Neuron (in vitro differentiated cells): Measurements from ENCODE around the gene CCDC82.

Experiments
- H2AFZ ChIP-seq: one replicate; pipeline ENCODE4 v1.6.1; 2013; ENCODE audit warnings: low read depth, mild to moderate bottlenecking, inconsistent platforms, low read length, moderate library complexity
- H3K27me3 ChIP-seq: one replicate; pipeline ENCODE4 v1.6.1; 2013; ENCODE audit warnings: low read length; ENCODE audit not compliant: insufficient read depth
- H3K36me3 ChIP-seq: one replicate; pipeline ENCODE4 v1.6.1; 2013; ENCODE audit warnings: low read length; ENCODE audit not compliant: insufficient read depth
- H3K4me1 ChIP-seq: one replicate; pipeline ENCODE4 v1.6.1; 2013; ENCODE audit warnings: low read length; ENCODE audit not compliant: insufficient read depth
- H3K4me3 ChIP-seq: 2 replicates; pipeline ENCODE4 v1.5.1; 2013; ENCODE audit warnings: mild to moderate bottlenecking, low read length, moderate library complexity
- H3K9me3 ChIP-seq: one replicate; pipeline ENCODE4 v1.6.1; 2013; ENCODE audit warnings: low read length

CCDC82 gene

DNA sequence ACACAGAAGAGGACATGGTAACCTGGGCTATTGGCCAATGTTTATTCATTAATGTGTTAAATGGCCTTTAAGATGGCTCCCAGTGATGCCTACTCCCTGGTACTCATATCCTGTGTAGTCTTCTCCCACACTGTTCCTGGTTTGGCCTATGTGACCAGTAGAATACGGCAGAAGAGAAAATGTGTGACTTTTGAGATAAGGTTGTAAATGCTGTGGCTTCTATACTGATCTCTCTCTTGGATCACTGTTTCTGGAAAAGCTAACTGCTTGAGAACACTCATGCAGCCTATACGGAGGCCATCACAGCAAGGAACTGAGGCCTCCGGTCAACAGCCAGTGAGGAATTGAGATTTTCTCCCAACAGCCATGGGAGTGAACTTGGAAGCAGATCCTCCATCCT lies 70.9 kb downstream of the CCDC82 start:
- Histone ChIP-seq H2AFZ (no peak overlapping the region), H3K36me3 (peaks cover 6% of the 10 kb centered on the region), H3K27me3 (no peaks in the 10 kb centered on the region), H3K9me3 (peaks cover 2% of the 10 kb centered on the region), H3K4me1 (peaks cover 7% of the 10 kb centered on the region), H3K4me3 (no peak overlapping the region)

- peaks cover 6% of the 10 kb centered on the region for H3K36me3 ChIP-seq
- H3K4me1 ChIP-seq, result peaks cover 7% of the 10 kb centered on the region
- no peak overlapping the region for H2AFZ ChIP-seq
- H3K4me3 ChIP-seq, result no peak overlapping the region
- H3K9me3 ChIP-seq, result no peaks in the 10 kb centered on the region
- no peaks in the 10 kb centered on the region for H3K27me3 ChIP-seq
Measured at GRCh38 chr11:96318399-96318798, 71.3 kb downstream of the CCDC82 start.

DNA sequence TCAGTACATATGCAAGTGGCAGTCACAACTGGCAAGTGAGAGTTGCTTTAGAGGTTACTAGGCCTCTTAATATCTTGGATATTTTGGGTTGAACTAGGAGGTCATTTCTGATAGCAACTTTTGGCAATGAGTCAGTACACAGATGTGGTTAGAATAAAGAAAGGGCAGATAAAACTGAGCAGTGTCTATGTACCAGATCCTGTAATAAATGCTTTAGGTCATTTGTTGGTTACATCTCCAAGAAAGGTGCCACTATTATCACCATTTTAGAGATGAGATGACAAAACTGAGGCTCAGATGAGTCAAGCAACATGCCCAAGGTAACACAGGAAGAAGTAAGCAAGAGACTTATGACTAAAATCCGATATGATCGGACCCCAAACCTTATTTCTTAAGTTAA lies 71.7 kb downstream of the CCDC82 start:
- H3K36me3 ChIP-seq, result peaks cover 6% of the 10 kb centered on the region
- peaks cover 7% of the 10 kb centered on the region for H3K4me1 ChIP-seq
- no peaks in the 10 kb centered on the region for H3K27me3 ChIP-seq
- no peak overlapping the region for H3K4me3 ChIP-seq
- no peak overlapping the region for H2AFZ ChIP-seq
- no peaks in the 10 kb centered on the region for H3K9me3 ChIP-seq

DNA sequence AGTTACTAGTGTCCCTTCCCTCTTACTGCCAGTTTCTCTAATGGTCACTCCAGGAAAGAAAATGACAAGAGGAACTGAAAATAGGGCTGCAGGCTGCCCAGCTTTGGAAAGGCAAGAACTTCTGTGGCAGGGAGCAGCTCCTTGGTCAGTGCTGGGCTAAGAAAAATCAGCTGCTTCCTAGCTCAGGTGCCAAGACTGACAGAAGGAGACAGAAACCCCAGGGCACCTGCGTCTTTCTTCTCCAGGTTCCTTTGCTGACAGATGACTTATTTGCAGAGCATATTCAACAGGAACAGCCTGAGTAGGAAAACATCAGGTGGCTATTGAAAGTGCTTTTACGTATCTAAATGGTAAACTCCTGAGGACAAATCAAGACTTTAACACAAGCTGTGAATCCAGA lies 72.1 kb downstream of the CCDC82 start:
- Histone ChIP-seq H3K4me1 (peaks cover 7% of the 10 kb centered on the region), H2AFZ (no peak overlapping the region), H3K4me3 (no peak overlapping the region), H3K9me3 (no peaks in the 10 kb centered on the region), H3K27me3 (no peaks in the 10 kb centered on the region), H3K36me3 (peaks cover 6% of the 10 kb centered on the region)

GRCh38 chr11:96316869-96317268 lies 72.8 kb downstream of the CCDC82 start:
- peaks cover 7% of the 10 kb centered on the region for H3K4me1 ChIP-seq
- H3K36me3 ChIP-seq, result peaks cover 6% of the 10 kb centered on the region
- H2AFZ ChIP-seq, result no peak overlapping the region
- no peak overlapping the region for H3K4me3 ChIP-seq
- no peaks in the 10 kb centered on the region for H3K27me3 ChIP-seq
- H3K9me3 ChIP-seq, result no peaks in the 10 kb centered on the region

GRCh38 chr11:96315476-96315875 lies 74.2 kb downstream of the CCDC82 start:
- Histone ChIP-seq H3K9me3 (no peaks in the 10 kb centered on the region), H3K4me1 (peaks cover 17% of the 10 kb centered on the region), H2AFZ (no peak overlapping the region), H3K27me3 (no peaks in the 10 kb centered on the region), H3K36me3 (peaks cover 6% of the 10 kb centered on the region), H3K4me3 (no peak overlapping the region)

DNA sequence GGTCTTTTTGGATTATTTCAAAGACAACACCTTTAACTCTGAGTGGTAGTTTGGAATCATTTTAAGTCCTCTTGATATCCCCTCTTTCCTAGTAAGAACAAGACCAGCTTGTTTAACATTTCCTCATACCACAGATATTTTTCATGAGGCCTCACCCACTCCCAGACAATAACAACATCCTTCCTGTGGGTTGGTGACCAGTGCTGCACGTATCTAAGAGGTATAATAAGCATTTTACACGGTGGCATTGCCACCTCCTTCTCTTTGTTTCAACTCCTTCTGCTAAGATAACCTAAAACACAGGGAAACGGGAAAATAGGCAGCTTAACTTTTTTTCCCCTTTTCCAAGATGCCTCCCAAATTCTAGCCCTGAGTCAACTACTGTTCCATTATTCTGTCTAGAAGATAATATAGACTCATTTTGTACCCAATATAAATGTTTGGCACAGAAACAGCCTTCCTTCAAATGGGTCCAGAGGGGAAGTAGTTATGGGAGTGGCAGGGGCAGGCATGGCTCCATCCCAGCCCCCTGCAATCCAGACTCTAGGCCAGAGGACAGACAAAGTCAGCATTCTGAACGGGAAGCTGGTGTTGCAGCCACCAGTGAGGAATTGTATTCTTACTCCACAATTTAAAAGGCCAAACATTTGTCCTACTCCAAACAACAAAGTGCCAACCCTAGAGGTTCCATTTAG lies 75.2 kb downstream of the CCDC82 start:
- Histone ChIP-seq H2AFZ (no peak overlapping the region), H3K4me3 (no peak overlapping the region), H3K4me1 (peaks cover 21% of the 10 kb centered on the region)

GRCh38 chr11:96313163-96313562 lies 76.5 kb downstream of the CCDC82 start:
- no peak overlapping the region for H2AFZ ChIP-seq
- no peaks in the 10 kb centered on the region for H3K9me3 ChIP-seq
- H3K4me1 ChIP-seq, result peaks cover 34% of the 10 kb centered on the region
- H3K36me3 ChIP-seq, result peaks cover 6% of the 10 kb centered on the region
- H3K27me3 ChIP-seq, result no peaks in the 10 kb centered on the region
- no peak overlapping the region for H3K4me3 ChIP-seq

More for the DNA sequence above, 75.2 kb downstream of the CCDC82 start:
- Histone ChIP-seq H3K9me3 (no peaks in the 10 kb centered on the region), H3K36me3 (peaks cover 6% of the 10 kb centered on the region), H3K27me3 (no peaks in the 10 kb centered on the region)

- Histone ChIP-seq H3K36me3 (no peaks in the 10 kb centered on the region), H2AFZ (no peak overlapping the region), H3K27me3 (no peaks in the 10 kb centered on the region), H3K9me3 (no peaks in the 10 kb centered on the region), H3K4me3 (no peak overlapping the region), H3K4me1 (peaks cover 51% of the 10 kb centered on the region)
Measured at GRCh38 chr11:96311120-96311568, 78.6 kb downstream of the CCDC82 start.

DNA sequence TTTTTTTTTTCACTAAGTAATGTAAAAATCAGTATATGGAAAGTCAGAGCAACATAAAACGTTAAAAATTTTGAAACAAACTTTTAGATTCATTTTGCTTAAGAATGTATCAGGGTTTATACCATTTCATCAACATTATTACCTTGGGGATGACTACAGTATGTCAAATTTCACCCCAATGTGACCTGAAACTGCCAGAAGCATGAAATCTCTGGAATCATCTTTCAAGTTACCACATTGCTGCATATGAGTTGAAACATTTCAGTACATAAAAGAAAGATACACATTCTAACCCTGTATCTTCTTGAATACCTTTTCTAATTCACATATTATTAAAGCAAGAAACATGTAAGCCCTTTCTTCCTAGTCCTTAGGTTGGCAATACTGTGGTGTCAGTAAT lies 79.5 kb downstream of the CCDC82 start:
- H3K27me3 ChIP-seq, result no peaks in the 10 kb centered on the region
- peaks cover 60% of the 10 kb centered on the region for H3K4me1 ChIP-seq

GRCh38 chr11:96309643-96310017 lies 80.1 kb downstream of the CCDC82 start:
- Histone ChIP-seq H3K36me3 (no peaks in the 10 kb centered on the region), H3K4me1 (peaks cover 61% of the 10 kb centered on the region), H3K27me3 (no peaks in the 10 kb centered on the region), H3K9me3 (no peaks in the 10 kb centered on the region), H3K4me3 (no peak overlapping the region), H2AFZ (no peak overlapping the region)

More for the DNA sequence above, 79.5 kb downstream of the CCDC82 start:
- Histone ChIP-seq H3K36me3 (no peaks in the 10 kb centered on the region), H2AFZ (no peak overlapping the region), H3K9me3 (no peaks in the 10 kb centered on the region), H3K4me3 (no peak overlapping the region)

DNA sequence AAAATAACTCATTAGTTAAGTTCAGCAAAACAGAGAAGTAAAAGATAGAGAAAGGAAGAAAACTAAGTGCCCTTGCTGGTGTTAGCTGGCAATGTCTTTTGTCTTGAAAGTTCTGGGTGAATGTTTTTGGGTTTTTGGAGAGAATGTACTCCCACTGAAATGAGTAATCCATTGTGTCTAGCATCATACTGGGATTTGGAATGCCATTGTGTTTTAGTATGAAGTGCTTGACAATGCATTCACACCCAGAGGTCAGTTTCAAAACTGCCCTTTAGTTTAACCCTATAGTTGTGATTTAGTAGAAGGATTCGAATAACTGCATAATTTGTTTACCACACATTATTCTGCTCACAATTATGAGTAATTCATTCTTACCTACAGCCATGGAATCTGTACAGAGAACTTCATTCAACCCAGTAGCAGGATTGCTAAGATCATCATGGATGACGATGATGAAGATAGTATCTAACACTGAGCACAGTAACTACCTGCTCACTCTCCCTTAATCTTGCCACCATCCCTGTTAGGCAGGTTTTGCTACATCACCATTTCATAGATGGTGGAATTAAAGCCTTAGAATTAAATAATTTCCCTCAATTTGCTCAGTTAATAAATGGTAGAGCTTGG lies 80.6 kb downstream of the CCDC82 start:
- Histone ChIP-seq H3K4me1 (peaks cover 56% of the 10 kb centered on the region), H2AFZ (no peak overlapping the region), H3K9me3 (no peaks in the 10 kb centered on the region), H3K4me3 (no peak overlapping the region), H3K27me3 (no peaks in the 10 kb centered on the region), H3K36me3 (no peaks in the 10 kb centered on the region)

GRCh38 chr11:96307776-96308140 lies 82.0 kb downstream of the CCDC82 start:
- no peaks in the 10 kb centered on the region for H3K9me3 ChIP-seq
- H3K36me3 ChIP-seq, result no peaks in the 10 kb centered on the region
- peak overlapping the region; percentile 44 for H3K4me3 ChIP-seq
- H3K4me1 ChIP-seq, result peaks cover 58% of the 10 kb centered on the region
- H2AFZ ChIP-seq, result peak overlapping the region; percentile 39
- H3K27me3 ChIP-seq, result no peaks in the 10 kb centered on the region
